ENCODE results near the gene ATCAY. TPM values are rescaled to one million over a fixed set of nuclear protein-coding genes. Genes with fewer than 3 reads are reported as not detected.
A peak's percentile ranks its signal among the peaks of the same experiment; 100 is the strongest.
"Not testable (repeated sequence)": the region's sequence is repeated elsewhere in the genome, so short reads cannot be mapped to it uniquely, and the experiment has no call there.

ATCAY gene
- total RNA-seq, 1 donor from 2014 or later, result not detected

DNA sequence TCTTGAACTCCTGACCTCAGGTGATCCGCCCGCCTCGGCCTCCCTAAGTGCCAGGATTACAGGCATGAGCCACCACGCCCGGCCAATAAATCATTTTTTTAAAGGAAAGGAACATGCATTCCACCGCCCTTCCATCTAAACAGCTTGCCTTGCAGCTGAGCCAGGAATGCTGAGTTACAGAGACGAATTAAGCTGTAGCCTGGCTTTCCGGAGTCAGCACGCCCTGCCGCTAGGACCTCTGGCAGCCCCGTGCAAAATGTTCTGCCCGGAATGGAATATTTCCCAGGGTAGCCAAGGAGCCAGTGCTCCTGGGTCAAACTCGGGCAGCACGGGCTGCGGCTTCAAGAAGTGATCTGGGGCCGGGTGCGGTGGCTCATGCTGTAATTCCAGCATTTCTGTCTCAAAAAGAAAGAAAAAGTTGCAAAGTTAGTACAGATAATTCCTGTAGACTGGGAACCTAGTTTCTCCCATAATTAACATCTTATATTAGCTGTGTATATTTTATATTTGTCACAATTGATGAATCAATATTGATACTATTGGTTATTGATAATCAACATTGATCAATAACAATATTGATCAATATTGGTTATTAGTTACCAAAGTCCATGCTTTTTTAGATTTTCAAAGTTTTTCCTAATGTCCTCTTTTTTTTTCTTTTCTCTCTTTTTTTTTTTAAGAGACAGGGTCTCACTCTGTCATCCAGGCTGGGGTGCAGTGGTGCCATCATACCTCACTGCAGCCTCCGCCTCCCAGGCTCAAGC lies 19.2 kb downstream of the ATCAY start:
- no peak for DNase-seq (ENCODE audit: low read depth in 2 of 2)

DNA sequence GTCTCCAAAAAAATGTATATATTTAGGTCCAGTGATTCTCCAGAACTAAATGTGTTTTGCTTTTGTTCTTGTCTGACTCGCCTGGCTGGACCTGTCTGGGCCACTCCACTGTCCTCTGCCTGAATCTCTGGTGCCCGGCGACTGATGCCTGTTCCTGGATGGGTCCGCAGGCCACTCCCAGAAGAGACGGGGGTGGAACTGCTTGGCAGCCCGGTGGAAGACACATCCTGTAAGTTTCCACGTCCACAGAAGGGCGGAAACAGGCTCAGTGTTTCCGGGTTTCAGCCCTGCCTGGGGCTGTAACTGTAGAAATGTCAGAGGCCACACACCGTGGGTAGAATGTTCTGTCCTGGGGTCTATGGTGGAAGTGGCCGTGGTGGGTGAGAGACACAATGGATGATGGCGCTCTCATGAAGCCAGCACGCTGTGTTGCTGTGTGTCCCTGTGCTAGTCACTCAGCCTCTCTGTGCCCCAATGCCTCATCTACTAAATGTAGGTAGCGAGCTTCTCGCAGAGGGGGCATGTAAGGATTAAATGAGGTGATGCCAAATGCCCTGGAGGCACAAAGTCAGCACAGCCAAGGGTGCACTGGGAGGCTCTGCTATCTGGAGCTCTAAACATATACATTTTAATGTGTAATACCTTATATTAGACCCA lies 22.0 kb downstream of the ATCAY start:
- DNase-seq (ENCODE audit: low read depth in 2 of 2), result peak in 1 of 2 donors; percentile 11

DNA sequence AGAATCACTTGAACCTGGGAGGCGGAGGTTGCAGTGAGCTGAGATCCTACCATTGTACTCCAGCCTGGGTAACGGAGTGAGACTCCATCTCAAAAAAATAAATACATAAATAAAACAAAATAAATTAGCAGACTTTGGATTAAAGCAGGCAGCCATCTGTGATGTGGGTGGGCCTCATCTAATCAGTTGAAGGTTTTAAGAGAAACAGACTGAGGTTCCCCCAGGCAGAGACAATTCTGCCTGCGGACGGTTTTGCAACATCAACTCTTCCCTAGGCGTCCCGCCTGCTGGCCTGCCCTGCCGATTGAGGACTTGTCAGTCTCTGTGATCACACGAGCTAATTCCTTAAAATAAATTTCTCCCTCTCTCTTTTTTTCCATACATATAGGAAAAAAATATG lies 23.7 kb downstream of the ATCAY start:
- DNase-seq (ENCODE audit: low read depth in 2 of 2), result no peak

DNA sequence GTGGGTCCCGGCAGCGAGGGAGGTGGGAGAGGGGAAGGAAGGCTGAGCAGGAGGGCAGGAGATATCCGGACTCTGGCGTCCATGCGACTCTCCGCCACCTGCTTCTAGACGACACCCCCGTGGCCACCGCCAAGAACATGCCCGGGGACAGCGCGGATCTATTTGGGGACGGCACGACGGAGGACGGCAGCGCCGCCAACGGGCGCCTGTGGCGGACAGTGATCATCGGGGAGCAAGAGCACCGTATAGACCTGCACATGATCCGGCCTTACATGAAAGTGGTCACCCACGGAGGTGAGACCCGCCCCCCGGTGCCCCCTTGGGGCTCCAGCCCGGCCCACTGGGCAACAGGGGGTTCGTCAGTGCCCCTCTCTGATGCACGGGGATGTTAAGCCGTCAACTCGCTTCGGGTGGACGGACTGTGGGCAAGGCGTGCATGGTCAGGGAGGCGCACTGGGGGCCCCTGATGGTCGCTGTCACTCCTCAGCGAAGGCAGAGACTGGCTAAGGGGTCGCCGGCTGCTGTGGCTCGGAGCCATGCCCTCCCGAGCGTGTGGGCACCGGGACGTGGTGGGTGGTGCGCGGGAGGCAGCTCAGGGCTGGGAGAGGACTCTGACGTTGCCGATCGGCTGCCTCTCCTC lies 27.3 kb downstream of the ATCAY start:
- DNase-seq (ENCODE audit: low read depth in 2 of 2), result no peak

DNA sequence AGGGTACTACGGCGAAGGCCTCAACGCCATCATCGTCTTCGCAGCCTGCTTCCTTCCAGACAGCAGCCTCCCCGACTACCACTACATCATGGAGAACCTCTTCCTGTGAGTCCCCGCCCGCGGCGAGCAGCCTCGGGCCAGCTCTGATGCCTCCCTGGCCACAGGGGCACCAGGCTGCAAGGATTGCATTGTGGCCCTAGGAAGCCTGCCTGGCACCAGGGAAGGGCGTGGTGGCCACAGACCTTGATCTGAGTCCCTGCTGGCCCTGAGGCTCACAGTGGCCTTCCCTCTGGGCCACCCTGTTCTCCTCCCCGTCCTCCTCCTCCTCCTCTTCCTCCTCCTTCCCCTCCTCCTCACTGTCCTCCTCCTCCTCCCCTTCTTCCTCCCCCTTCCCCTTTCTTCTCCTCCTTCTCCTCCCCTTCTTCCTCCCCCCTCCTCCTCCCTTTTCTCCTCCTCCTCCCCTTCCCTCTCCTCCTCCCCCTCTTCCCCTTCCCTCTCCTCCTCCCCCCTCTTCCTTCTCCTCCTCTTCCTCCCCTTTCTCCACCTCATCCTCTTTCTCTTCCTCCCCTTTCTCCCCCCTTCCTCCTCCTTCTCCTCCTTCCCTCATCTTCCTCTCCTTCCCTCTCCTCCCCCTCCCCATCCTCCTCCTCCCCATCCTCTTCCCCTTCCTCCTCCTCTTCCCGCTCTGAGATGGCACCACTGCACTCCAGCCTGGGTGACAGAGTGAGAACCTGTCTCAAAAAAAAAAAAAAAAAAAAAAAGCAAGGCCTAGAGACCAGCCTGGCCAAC lies 28.0 kb downstream of the ATCAY start:
- DNase-seq (ENCODE audit: low read depth in 2 of 2), result no peak

DNA sequence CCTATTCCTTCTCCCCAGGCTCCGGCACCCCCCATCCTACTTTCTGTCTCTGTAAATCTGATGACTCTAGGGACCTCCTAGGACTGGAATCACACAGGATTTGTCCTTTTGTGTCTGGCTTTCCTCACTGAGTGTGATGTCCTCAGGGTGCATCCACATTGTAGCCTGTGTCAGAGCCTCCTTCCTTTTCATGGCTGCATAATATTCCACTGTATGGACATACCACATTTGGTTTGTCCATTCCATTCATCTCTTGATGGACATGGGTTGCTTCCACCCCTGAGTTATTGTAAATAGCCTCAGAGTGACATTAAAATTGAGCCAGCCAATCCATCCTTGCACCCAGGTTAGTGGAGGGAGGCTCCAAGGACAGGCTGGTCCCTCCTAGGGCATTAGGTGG lies 29.6 kb downstream of the ATCAY start:
- DNase-seq (ENCODE audit: low read depth in 2 of 2), result no peak

DNA sequence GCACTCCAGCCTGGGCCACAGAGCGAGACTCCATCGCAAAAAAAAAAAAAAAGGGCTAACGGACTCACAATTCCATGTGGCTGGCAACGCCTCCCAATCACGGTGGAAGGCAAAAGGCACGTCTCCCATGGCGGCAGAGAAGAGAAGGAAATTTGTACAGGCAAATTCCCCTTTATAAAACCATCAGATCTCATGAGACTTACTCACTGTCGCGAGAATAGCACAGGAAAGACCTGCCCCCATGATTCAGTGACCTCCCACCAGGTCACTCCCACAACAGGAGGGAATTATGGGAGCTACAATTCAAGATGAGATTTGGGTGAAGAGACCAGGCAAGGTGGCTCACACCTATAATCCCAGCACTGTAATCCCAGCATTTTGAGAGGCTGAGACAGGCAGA lies 33.7 kb downstream of the ATCAY start:
- DNase-seq (ENCODE audit: low read depth in 2 of 2), result no peak

DNA sequence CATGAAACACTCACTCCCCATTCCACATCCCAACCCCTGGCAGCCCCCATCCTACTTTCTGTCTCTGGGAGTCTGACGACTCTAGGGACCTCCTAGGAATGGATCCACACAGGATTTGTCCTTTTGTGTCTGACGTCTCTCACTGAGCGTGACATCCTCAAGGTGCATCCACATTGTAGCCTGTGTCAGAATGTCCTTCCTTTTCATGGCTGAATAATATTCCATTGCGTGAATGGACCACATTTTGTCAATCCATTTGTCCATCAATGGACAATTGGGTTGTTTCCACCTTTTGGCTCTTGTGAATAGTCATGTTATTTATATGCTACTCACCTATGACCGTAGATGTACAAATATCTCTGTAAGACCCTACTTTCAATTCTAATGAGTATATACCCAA lies 35.5 kb downstream of the ATCAY start:
- DNase-seq (ENCODE audit: low read depth in 2 of 2), result no peak

DNA sequence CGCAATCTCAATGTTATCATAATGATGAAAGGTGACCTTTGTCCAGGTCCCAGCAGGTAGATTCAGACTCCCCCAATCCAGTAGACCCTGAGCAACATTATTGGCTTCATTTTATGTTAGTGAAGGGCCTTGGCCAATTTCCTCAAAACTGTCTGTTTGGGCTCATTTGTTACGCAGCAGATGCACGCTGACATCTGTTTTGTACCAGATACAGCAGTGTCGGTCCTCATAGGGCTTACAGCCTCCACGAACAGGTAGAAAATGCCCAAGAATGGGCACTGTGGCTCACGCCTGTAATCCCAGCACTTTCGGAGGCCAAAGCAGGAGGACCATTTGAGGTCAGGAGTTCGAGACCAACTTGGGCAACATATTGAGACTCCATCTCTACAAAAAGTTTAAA lies 39.3 kb downstream of the ATCAY start:
- no peak for DNase-seq (ENCODE audit: low read depth in 2 of 2)

DNA sequence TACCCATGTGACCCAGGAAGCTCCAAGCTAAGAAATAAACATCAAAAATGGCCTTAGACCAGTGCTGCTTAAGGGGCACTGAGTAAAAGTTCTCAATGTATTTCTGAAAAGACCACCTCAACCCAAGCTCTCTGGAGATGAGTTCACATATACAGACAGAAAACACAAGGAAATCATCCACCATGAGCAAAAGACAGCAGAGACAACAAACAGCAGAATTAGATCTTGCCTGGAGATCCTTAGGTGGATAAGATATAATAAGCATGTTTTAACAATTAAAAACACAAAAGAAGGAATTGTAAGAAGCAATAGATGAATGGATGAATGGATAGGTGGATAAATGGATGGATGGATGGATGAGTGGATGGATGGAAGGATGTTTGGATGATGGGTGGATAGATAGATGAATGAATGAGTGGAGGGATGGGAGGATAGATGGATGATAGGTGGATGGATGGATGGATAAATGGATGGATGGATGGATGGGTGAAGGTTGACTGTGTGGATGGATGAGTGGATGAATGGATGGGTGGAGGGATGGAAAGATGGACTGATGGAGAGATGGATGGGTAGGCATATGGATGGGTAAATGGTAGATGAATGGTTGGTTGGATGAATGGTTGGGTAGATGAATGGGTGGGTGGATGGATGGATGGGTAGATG lies 42.7 kb downstream of the ATCAY start:
- DNase-seq (ENCODE audit: low read depth in 2 of 2), result no peak

DNA sequence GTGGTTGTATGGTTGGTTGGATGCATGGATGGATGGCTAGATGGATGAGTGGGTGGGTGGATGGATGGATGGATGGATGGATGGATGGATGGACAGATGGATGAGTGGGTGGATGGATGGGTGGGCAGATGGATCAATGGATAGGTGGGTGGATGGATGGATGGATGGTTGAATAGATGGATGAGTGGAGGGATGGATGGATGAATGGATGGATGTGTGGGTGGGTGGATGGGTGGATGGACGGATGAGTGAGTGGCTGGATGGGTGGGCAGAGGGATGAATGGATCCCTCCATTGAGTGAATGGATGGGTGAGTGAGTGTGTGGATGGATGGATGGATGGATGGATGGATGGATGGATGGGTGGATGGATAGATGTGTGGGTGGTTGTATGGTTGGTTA lies 43.4 kb downstream of the ATCAY start:
- DNase-seq (ENCODE audit: low read depth in 2 of 2), result no peak

DNA sequence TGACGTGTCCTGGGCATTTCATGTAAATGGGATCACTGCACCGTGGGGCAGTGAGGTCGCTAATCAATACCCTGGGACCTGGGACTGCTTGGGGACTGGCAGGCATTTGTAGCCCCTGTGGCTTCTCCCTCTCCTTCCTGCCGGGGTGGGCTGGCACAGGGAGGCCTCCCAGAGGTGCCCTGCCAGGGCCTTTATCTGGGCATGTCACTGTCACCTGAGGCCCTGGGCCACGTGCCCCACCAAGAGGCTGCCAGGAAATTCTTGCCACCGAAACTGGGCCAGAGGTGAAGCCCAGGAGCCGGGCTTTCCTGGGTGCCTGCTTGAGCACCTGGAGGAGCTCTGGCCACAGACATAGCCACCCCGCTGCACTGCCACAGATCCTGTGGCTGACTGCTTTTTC lies 50.6 kb downstream of the ATCAY start:
- no peak for DNase-seq (ENCODE audit: low read depth in 2 of 2)

DNA sequence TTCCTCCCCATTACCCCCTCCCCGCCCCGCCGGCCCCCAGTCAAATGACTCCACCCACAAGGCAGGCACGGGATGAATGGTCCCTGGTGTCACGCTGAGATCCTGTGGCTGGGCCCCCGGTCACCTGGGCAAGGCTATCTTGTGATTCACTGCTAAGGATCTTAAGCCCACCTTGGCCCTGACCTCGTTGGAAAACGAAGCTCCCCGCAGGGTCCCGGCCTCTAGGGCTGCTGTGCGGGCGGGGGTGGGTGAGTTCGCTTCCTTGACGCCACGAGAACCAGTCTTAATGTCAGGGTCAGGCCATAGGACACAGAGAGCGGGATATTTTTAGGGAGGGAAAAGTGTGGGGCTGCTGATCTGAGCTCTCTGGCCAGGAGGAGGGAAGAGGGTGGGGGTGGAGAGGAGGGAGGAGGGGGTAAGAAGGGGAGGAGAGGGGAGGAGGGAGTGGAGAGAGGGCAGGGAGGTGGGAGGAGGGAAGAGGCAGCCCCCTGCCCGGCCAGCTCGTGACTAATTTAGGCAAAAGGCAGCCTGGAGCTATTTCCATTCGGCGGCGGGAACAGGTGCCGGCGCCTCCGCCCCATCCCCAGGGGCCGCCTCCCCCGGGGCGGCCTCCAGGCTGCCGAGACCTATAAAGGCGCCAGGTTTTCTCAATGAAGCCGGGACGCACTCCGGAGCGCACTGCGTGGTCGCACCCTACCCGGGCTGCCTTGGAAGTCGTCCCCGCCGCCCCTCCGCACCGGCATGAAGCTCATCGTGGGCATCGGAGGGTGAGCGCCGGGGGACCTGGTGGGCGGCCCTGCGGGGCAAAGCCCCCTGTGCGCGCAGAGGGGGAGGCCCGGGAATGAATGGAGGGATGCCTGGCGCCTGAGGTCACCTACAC lies 52.7 kb downstream of the ATCAY start, which contains the start of gene NMRK2:
Gene NMRK2, plus strand, starts transcription at position 139 of the 880 bp plus-strand sequence. Its CDS starts 603 bp downstream, at position 742.
- no peak for DNase-seq (ENCODE audit: low read depth in 2 of 2)

DNA sequence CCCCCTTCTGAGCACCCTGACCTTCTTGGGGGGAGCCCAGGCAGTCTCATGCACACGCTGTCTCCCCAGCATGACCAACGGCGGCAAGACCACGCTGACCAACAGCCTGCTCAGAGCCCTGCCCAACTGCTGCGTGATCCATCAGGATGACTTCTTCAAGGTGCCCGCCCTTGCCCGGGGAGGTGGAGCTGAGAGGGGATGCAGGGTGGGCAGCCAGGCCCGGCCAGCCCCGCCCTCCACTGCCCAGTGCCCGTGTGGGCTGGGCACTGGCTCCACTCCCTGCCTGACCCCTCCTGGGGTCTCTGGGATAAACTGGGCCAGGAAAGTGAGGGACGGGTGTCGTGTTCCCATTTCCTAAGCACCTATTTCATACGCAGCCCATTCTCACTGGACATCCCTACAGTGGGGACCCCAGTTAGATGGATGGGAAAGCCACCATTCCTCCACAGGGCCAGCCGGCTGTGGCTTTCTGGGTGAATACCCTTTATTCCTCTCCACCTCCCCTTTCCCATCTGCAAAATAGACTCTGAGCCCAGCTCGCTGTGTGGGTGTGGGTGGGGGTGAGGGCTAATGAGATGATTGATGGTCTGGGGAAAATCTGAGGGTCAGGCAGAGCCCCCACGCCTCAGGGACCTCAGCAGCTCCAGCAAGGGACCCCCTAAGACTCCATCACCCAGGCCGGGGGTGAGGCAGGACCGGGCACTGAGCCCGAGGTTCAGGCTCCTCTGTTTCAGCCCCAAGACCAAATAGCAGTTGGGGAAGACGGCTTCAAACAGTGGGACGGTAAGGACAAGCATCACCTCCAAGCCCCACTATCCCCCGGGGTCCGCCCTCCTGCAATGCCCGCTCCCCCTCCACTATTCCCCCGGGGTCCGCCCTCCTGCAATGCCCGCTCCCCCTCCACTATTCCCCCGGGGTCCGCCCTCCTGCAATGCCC lies 56.3 kb downstream of the ATCAY start:
- DNase-seq (ENCODE audit: low read depth in 2 of 2), result no peak

DNA sequence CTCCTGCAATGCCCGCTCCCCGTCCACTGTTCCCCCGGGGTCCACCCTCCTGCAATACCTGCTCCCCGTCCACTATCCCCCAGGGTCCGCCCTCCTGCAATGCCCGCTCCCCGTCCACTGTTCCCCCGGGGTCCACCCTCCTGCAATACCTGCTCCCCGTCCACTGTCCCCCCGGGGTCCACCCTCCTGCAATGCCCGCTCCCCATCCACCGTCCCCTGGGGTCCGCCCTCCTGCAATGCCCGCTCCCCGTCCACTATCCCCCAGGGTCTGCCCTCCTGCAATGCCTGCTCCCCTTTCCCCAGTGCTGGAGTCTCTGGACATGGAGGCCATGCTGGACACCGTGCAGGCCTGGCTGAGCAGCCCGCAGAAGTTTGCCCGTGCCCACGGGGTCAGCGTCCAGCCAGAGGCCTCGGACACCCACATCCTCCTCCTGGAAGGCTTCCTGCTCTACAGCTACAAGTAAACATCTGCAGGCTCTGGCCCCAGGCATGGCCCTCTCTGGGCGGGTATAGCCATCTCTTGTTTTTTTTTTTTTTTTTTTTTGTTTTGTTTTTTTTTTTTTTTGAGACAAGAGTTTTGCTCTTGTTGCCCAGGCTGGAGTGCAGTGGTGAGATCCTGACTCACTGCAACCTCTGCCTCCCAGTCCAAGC lies 57.9 kb downstream of the ATCAY start:
- DNase-seq (ENCODE audit: low read depth in 2 of 2), result not testable (repeated sequence)

DNA sequence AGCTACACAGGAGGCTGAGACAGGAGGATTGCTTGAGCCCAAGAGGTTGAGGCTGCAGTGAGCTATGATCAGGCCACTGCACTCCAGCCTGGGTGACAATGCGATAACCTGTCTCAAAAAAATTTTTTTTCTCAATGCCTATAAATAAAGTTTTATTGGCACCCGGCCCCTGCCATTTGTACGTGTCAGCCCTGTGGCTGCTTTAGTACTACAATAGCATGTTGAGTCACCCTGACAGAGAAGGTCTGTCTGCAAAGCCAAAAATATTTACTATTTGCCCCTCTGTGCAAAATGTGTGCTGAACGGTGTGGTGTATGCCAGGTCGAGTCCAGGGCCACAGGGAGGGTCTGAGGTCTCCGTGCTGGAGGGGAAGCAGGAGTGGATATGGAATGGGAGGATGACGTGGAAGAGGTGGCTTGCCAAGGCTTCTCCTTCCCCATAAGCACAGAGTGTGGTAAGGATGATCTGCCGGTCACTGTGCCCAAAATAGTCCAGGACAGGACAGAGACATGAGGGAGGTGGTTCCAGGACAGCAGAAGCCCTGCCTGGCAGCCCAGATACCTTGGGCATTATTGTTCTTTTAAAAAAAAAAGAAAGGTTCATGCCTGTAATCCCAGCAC lies 62.4 kb downstream of the ATCAY start:
- no peak for DNase-seq (ENCODE audit: low read depth in 2 of 2)

DNA sequence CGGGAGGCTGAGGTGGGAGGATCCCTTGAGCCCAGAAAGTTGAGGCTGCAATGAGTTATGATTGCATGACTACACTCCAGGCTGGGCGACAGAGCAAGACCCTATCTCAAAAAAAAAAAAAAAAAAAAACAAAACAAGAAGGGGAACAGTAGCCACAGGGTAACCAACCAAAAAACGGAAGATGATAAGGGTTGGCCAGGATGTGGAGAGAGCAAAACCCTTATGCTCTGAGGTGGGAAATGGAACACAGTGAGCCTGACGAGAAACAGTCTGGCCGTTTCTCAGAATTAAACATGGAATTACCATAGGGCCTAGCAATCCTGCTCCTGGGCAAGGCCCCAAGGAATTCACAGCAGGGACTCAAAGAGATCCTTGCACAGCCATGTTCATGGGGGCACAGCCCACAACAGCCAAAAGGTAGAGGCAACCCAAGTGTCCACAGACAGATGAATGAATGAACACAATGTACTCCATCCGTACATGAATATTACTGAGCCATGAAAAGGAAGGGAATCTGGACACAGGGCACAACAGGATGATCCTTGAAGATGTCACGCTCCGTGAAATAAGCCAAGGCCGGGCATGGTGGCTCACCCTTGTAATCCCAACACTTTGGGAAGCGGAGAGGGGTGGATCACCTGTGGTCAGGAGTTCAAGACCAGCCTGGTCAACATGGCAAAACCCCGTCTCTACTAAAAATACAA lies 63.7 kb downstream of the ATCAY start:
- DNase-seq (ENCODE audit: low read depth in 2 of 2), result no peak

DNA sequence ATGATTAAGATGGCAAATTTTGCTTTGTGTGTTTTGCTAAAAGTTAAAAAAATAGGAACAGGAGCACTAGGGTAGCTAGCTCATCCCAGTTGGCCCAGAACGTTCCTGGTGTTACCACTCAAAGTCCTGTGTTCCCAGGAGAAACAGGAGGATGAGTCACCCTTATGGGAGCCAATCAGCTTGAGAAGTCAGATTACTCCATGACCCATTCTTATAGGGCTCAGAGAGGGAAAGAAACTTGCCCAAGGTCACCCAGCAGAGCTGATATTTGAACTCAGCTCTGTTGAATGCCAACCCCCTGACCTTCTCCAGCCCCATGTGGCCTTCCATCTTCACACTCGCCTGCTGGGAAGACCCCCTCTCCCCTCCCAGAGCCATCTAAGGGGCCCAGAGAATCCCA lies 65.4 kb downstream of the ATCAY start:
- DNase-seq (ENCODE audit: low read depth in 2 of 2), result no peak
